ENCODE results near the gene PRKAG2. TPM values are rescaled to one million over a fixed set of nuclear protein-coding genes. Genes with fewer than 3 reads are reported as not detected.
A peak's percentile ranks its signal among the peaks of the same experiment; 100 is the strongest.

The PRKAG2 gene
- total RNA-seq, 4 donors from 2014 or later: 38.8 to 94.4 (median 73.2) TPM

- peaks cover 0 to 25% (median 6%) of the 10 kb centered on the region in 4 donors for H3K4me1 ChIP-seq
- peaks cover 0 to 2% (median 0%) of the 10 kb centered on the region in 4 donors for H3K9me3 ChIP-seq
- H3K27ac ChIP-seq: no peak overlapping the region
- TF ChIP-seq POLR2A (IDR thresholded peaks at IDR 0.05) (no peak), CTCF (IDR thresholded peaks at IDR 0.05) (peak in 1 of 6 experiments; percentile 18)
- H3K36me3 ChIP-seq: no peaks in the 10 kb centered on the region
- no peak for DNase-seq
- H3K27me3 ChIP-seq: no peaks in the 10 kb centered on the region
- no peak overlapping the region for H3K4me3 ChIP-seq
Measured at GRCh38 chr7:151871904-151872303, 5.0 kb downstream of the PRKAG2 start.

- Histone ChIP-seq H3K4me1 (peaks cover 0 to 25% (median 6%) of the 10 kb centered on the region in 4 donors), H3K27ac (no peak overlapping the region), H3K4me3 (no peak overlapping the region), H3K9me3 (peaks cover 0 to 1% (median 0%) of the 10 kb centered on the region in 4 donors), H3K36me3 (no peaks in the 10 kb centered on the region), H3K27me3 (no peaks in the 10 kb centered on the region)
- DNase-seq: no peak
- TF ChIP-seq CTCF (IDR thresholded peaks at IDR 0.05) (no peak), POLR2A (IDR thresholded peaks at IDR 0.05) (no peak)
Measured at GRCh38 chr7:151871189-151871735, 5.7 kb downstream of the PRKAG2 start.

DNA sequence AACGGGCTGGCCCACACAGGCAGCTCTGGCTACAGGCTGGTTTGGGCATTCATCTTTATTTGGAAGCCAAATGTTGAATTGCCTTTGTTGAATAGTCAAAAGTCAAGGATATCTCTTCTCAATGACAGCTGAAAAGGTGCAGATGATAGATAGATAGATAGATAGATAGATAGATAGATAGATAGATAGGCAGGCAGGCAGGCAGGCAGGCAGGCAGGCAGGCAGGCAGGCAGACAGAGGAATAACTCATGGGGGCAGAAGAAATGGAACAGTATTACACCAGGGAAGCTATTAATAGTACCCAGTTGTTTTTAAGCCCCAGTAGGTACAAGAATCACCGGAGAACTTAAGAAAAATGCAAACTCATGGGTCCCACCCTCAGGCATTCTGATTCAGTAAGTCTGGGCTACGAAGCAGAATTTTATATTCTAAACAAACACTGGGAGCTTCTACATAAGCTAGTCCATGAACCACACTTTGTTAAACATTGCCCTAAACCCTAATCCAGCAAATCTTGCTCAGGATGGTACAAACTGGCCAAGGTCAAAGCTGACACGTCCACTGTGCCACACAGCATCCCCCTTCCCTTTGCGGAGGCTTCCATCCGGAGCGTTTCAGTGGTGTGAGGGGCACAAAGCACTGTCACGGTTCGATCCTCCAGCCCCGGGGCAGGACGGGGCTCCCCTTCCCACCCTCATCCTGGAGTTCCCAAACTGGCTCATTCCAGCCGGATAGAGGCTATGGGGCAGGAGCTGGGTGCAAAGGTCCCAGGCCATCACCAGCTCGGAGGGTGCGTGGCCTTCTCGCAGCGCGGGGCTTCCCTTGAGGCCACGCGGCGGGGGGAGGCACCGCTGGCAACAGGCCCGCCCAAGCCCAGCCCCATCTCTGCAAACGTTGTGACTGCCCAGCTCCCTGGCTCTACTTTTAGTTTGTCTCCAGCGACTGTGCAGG is 6.7 kb downstream of the PRKAG2 start:
- no peak for DNase-seq
- Histone ChIP-seq H3K4me1 (peaks cover 0 to 24% (median 6%) of the 10 kb centered on the region in 4 donors), H3K27ac (no peak overlapping the region)

DNA sequence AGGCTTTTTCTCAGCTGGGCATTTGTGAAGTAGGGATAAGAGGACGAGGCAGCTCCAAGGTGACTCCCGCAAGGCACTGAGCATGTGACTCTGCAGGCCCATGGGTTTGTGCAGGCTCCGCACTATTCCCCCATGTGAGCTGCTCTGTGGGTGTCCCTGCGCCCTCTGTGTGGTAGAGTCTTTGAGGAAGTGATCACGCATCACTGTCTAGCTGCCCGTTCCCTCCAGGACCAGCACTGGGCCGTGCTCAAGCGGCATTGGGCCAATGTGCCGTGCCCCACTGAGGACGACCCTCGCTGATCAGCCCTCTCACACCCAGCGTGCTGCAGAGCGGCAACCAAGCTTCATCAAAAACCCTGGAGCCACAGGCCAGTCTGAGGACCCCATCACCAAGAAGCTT is 7.5 kb downstream of the PRKAG2 start:
- Histone ChIP-seq H3K4me3 (no peak overlapping the region), H3K36me3 (no peaks in the 10 kb centered on the region), H3K27ac (peak overlapping the region in 1 of 4 donors; percentile 40), H3K27me3 (no peaks in the 10 kb centered on the region), H3K9me3 (no peaks in the 10 kb centered on the region), H3K4me1 (peaks cover 0 to 19% (median 3%) of the 10 kb centered on the region in 4 donors)
- TF ChIP-seq POLR2A (IDR thresholded peaks at IDR 0.05) (no peak), CTCF (IDR thresholded peaks at IDR 0.05) (no peak)
- no peak for DNase-seq

More for the DNA sequence above, 6.7 kb downstream of the PRKAG2 start:
- TF ChIP-seq CTCF (IDR thresholded peaks at IDR 0.05): no peak
- no peak for TF ChIP-seq POLR2A (IDR thresholded peaks at IDR 0.05)
- Histone ChIP-seq H3K9me3 (no peaks in the 10 kb centered on the region), H3K27me3 (no peaks in the 10 kb centered on the region), H3K4me3 (no peak overlapping the region), H3K36me3 (no peaks in the 10 kb centered on the region)

DNA sequence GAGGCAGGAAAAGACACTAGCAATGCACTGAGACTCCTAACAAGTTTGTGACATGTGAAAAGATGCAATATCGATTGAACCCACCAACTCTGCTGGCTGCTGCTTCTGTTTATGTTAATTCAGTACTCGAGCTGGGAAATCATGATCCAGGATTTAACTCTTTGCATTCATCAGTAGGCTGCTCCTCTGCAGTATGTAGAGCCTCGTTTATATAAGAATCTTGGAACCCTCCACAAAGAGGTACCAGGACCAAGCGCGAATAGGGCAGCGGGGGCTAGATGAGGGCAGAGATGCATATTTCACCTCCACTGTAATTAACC is 7.8 kb downstream of the PRKAG2 start:
- Histone ChIP-seq H3K36me3 (no peaks in the 10 kb centered on the region), H3K4me1 (peaks cover 0 to 19% (median 3%) of the 10 kb centered on the region in 4 donors), H3K27me3 (no peaks in the 10 kb centered on the region), H3K27ac (peak overlapping the region in 2 of 4 donors; percentile 1 to 40), H3K4me3 (no peak overlapping the region), H3K9me3 (no peaks in the 10 kb centered on the region)
- no peak for DNase-seq
- TF ChIP-seq CTCF (IDR thresholded peaks at IDR 0.05) (no peak), POLR2A (IDR thresholded peaks at IDR 0.05) (no peak)

All from Peyer's patch (tissue), 4 donors.